Stimulated activated CD8-positive, alpha-beta memory T cell treated with anti-CD3 and anti-CD28 coated beads, Interleukin-4, amount 100 ng/mL, for 1 hour (primary cell): ENCODE results near the gene PLXND1.

Experiments used
- DNase-seq, 2 donors: peaks; one replicate each; pipeline ENCODE4 v3.0.0-alpha.2; 2020; ENCODE audit warnings: low read depth in 2 of 2, low spot score in 1 of 2

Gene PLXND1

DNA sequence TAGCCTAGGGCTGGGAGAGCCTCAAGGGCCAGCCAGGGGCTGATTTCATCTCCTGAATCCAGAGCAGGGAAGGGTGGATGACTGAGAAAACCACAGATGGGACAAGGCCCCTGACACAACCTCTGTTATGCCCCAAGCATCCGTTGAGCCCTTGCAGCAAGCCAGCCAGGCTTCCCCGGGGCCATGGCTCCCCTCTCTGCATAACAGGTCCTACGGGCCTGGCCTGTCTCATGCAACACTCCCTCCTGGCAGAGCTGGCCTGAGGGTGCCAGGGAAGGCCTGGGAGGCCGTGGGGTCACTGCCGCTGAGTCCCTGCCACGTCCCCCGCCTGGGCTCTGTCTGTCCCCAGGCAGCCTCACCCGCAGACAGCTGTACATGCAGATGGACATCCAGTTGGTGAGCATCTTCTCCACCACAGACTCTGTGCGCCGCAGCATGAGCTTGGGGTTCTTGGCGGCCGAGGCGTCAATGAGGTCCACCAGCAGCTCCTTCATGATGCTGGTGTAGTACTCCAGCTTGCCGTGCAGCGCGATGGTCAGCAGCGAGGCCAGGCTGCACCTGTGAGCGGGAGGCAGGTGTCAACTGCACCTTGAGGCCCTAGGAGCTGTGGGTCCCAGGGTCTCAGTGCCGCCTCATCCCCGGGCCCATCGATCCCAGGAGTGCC lies 41.4 kb downstream of the PLXND1 start:
- no peak for DNase-seq

DNA sequence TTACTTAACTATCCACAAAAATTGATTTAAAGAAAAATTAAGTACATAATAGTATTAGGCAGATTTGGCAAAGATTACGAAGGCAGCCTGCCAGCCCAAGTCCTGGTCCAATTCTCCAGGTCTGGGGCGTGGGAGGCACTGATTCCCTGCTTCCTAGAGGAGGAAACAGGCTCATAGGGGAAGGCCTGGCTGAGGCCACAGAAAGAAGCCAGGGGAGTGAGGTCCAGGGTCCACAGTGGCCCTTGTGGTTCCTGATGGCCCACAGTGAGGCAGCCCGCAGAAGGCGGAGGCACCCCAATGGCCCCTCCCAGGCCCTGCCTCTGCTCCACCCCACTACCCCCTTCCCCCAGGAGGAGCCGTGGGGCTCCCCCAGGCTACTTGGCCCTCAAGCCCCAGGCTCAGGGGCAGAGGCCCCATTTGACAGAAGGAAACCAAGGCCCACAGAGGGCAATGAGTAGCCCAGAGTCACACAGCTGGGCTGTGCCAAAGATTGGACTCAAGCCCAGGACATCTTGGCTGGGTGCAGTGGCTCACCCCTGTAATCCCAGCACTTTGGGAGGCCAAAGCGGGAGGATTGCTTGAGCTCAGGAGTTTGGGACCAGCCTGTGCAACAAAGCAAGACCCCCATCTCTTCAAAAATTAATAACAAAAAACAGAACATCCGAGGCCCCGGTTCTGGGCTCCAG lies 42.5 kb downstream of the PLXND1 start:
- DNase-seq: no peak

DNA sequence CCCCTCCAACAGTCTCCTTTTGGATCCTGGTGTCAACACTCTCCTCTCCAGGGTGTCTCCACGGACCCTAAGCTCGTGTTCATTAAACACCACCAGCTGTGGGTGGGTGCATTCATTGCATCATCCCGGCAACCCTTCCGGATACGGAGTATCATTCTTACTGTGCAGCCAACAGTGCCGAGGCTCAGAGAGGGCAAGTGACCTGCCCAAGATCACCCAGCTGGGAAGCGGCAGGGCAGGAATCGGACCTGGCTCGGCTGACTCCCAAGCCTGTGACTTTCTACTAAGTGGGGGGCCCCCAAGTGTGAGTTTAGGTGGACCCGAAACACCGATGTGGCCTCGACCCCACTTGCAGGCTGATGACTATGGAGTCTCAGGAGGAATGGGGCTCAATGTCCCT lies 43.1 kb downstream of the PLXND1 start:
- no peak for DNase-seq

DNA sequence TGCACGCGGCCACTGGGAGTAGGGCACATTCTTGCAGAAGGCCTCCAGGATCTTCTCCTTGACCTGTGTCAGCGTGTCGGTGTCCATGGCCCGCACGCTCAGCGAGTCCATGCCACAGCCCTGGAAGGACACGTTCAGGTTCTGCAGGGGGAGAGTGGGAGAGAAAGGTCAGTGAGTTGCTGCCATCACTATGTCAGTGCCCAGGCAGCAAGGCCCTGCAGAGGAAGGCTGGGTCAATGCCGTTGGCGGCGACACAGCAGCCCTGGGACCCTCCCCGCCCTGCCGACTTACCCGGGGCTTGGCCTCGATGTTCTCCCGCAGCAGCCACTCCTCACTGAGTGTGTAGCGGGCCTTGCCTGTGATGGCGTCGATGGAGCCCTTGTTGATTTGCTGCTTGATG lies 43.7 kb downstream of the PLXND1 start:
- DNase-seq: no peak

DNA sequence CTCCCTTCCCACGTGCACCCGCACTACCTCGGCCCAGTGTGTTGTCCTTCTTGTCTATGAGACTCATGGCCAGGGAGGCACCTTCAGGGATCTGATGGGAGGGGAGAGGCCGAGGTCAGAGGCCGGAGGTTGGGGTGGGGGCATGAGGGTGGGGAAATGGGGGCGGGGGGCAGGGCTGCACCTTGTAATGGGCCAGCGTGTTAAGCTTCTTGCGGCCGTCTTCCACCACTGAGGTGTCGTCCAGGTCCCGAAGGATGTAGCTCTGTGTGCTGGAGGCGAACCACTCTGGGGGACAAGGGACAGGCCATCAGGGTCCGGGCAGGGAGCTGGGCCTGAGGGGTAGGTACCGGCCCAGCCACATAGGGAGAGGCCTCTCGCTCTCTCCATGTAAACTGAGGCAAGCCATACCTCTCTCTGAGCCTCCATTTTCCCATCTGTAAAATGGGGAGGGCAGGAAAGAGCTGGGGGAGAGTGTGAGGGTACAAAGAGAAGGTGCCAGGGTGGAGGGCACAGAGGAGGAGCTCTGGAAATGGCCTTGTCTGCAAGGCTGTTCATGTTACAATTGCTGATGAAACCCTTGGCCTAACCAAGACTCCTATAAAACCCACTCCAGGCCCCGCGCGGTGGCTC lies 44.7 kb downstream of the PLXND1 start:
- no peak for DNase-seq

DNA sequence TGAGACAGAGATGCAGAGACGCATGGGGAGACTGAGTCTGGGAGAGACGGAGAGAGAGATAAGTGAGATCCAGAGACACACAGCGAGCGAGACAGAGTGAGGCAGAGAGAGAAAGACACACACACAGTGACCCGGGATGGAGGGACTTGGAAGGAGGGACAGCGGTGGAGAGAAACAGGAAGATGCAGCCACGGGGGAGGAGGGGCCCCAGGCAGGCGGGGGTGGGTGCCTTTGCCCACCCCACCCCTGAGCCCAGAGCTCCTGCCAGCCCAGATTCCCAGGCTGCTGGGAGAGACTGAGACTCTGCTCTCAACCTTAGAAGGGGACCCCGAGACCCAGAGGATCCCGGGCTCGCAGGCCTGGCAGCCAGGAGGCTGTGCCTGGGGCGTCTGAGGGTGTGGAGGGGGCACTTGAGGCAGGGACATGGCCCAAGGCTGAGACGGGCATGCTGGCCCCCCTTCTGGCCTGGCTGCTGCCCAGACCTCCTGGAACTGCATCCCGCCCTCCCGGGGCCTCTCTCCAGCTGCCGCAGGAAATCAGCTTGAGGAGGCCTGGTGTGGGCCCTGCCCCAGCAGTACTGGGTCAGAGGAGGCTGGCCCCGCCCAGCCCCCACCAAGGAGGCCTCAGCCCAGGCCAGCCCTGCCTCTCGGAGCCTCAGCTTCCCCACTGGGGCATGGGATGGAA lies 45.4 kb downstream of the PLXND1 start:
- no peak for DNase-seq

DNA sequence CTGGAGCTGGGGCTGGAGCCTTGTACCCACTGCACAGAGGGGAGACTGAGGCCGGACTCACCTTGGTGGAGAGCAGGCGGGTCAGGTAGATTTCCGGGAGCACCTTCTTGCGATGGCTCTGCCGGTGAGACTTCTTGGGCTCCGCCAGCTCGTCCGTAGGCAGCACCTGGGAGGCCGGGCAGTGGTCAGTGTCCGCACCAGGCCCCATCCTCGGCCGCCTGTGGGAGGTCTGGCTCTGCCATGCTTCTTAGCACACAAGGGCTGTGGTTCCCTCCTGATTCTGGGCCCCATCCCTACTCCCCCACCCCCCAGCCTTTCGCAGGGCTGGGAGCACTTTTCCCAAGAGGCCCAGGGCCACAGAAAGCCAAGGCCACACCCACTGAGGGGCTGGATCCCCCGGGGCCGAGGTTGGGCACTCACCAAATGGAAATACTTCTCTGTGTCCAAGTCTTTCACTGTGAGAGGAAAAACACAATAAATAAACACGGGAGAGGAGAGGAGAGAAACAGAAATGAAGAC lies 46.1 kb downstream of the PLXND1 start:
- DNase-seq: no peak

DNA sequence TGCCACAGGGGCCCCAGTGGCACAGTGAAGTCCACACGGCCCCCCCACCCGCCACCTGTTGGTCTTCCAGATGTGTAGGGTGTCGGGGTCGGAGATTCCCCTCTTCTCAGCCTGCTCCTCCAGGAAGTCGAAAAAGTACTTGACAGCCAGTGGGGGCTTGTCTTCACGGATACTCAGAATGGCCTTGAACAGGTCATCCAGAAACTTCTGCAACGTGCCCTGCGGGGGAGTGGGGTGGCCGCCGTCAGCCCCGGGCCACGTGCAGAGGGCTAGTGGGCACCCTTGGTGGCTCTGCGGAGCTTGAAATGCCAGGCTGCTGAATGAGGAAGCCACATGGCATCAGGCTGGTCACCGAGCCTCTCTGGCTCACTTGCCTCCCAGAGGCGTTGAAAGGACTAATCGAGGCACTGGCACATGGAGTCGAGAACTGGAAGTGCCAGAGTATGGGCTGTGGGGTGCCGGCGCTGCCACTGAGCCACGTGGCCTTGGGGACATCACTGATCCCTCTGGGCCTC lies 46.9 kb downstream of the PLXND1 start:
- DNase-seq: no peak

DNA sequence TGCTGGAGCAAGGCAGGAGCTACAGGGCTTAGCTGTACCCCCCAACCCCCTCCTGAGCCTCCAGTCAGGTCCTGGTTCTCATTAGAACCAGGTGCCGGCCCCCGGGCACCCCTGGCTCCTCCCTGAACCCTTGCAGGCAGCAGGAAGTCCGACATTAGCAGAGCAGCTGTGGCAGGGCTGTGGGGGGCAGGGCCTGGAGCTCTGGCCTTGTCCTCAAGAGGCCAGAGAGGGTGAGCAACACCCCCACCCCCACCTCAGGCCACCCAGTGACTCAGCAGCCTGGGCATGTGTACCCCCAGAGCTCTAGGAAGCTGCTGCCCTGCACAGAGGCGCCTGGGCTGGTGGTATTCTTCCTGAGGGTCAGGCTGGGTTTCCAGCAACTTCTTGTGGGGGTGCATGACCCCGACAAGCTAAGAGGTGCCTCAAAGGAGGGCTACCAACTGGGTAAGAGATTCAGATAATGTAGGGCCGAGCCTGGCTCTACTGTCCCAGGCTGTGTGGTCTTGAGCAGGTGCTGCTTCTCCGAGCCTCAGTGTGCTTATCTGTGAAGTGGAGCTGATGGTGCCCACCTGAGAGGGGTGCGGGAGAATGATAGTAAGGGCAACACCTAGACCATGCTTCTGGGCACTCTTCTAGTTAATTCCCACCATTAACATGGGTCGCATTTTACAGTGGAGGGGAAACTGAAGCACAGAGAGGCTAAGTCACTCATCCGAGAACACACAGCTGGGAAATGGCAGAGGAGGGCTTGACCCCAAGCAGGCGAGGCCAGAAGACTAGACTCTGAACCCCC lies 47.5 kb downstream of the PLXND1 start:
- no peak for DNase-seq

DNA sequence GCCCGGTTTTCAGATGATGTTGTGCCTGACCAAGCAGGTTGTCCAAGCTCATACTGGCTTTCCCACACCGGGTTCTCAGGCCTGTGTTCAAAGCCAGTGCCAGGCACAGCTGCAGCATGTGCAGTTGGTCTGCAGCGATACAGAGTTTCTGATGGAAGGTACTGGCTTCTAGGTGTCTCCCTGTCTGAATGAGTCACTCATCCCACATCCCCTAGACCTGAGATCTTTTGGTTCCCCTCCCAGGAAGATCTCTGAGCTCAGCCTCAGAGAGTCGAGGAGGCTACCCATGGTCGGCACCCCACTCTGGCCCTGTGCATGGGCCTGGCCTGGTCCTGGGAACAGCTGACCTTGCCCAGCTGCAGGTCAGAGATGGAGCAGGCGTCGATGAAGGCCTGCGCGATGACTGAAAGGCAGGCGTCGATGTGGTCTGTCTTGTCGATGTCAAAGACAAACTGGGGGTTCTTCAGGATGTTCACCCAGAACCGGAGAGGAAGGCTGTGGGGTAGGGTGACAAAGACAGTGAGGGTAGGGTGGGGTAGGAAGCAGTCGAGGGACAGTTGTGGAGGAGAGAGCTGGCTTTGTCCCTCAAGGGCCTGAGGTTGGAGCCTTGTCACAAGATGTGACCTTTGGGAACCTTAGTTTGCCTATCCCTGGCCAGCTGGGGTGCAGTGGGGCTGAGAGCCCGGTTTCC lies 48.2 kb downstream of the PLXND1 start:
- no peak for DNase-seq

DNA sequence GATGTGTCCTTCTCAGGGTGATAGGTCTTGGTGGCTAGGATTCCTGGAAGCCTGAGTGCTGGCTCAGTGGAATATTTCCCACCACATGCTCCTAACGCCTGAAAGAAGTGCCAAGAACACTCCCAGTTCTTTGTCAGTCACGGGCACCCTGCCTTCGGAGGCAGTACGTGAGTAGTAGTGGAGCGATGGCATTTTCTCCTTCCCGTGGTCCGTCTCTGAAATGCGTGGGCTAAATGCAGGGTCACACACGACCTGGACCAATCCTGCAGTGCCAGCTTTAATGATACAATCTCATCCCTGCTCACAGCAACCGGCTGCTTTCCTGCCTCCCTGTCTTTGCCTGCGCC lies 49.0 kb downstream of the PLXND1 start:
- DNase-seq: no peak

DNA sequence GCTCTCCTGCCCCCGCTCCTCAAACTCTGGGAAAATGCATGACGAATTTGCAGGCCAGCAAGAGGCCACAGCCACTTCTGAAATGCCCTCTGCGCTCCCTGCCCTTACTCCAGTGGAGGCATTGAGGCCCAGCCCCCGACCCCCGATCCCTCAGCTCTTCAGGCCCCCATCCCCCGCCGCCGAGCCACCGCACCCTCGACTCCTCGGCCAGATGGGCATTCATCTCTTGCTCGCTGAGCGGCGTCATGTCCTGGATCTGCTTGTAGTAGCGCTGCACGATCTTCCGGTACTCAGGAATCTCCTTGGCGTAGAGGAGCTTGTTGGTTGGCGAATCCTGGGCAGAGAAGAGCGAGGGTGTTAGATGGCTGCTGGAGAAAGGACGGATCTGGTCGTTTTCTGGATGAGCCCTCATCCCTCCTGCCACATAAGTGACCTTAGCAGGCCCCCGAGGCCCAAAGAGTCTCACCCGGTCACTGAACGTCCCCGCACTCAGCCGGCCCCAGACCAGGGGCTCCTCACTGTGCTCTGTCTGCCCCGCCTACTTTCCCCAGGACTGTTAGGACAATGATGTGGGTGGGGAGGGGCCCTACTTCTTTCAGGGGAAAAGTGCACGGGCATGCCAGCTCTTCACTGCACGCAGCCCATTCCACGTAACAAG lies 49.5 kb downstream of the PLXND1 start:
- DNase-seq: no peak

DNA sequence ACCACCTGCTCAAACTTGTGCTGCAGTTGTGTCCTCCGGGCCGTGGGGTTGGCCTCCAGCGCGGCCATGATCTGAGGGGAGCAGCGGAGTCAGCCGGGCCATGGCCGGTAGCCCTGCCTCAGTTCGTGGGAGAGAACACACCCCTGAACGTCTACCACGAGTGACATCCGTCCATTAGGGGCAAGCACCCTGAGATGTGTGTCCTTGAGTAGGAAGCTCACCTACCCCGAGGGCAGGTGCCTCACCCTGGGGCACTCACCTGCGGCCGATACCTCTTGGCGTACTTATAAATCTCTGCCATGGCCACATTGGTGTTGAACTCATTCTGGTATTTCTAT lies 50.1 kb downstream of the PLXND1 start:
- no peak for DNase-seq

DNA sequence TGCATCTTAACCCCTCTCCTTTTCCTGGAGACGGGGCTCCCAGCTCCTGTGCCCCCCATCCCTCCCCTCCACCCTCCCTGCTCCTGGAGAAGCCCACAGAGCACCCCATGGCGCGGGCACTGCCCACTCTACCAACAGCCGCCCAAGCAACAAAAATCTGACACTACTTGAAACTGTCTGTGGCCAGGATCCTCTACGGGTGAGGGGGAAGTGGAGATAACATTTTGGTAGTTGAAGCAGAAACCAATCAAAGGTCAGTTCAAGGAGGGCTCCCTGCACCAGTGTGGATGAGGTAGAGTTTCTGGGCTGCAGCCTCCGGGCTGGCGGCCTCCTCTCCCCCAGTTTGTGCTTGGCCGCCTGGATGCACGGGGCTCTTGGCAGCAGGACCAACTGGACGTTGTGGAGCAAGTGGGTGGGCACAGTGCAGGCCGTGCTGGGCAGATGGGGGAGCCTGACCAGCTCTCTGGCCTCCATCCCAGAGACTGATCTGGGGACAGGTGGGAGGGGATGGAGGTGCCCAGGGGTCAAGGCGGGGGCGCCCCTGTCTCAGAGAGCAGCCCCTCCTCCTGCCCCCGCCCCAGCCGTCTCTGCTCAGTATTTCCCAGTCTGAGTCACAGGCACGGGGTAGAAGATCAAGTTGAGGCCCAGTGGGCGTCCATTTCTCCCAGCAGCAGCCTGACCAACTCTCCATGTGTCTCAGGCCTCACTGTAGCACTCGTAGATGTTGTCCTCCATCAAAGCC lies 50.7 kb downstream of the PLXND1 start:
- no peak for DNase-seq

DNA sequence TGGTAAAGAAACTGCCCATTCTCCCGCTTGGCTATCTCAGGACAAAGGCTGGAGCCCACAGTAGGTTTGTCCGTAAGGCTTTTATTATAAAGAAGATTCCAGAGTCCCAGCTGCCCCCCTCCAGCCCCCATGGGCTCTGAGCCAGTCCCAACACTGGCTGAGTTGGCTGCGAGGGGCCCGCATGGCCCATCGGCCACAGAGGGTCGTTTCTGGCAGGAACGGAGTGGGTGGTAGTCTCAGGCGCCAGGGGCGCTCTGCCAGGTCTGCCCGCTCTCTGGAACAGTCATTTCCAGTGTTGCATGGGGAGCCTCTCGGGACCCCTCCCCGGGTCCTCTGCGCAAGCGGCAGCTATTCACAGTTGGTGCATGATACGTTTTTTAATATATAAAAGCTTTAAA lies 51.3 kb downstream of the PLXND1 start:
- DNase-seq: no peak

DNA sequence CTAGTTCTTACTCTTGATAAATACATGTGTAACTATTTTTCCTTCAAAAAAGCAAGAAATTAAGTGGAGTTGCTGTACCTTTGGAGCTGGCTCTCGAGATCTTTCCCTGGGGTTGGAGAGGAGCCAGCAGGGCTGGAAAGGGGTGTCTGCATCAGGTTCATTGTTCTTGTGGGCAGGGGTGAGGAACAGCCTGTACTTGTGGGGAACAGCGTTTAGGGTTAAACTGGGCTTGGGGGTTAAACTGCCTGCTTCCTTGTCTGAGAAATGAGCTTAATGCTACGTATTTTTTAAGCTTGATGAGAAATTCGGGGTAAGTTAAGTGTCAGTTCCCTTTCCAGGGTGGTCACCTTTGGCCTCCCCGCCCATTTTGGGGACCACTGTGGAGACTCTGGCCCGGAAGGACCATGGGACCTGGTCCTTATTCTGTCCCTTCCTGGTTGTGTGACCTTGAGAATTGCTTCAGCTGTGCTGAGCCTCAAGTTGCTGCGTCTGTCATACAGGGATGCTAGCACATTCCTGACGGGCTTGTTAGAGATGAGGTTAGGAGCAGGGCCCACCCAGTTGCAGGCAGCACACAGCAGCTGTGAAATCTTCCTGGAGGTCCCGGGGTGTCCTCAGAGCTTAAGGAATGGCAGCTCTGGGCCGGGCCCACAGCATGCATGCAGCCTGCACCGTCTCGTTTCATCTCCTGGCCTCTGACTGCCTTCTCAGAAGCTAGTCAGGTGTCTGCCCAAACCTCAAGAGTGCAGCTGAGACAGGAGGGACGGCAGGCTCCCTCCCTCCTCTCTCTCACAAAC lies 51.9 kb downstream of the PLXND1 start:
- DNase-seq: no peak

DNA sequence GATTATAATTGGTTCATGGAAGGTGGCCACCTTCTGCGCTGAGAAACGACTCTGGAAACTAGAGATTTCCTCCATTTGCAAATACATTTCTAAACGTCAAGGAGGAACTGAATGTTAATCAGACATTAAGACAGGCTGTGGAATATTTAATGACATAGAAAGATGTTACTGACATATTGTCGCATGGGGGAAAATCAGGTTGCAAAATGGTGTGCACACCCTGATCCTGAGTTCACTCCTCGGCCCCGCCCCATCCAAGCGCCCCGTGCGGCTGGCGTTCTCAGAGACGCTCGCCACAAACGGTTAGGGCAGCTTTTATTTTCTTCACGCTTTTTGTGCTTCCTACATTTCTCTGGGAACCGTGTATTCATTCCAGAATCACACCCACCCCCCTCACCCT lies 52.8 kb downstream of the PLXND1 start:
- DNase-seq: no peak

DNA sequence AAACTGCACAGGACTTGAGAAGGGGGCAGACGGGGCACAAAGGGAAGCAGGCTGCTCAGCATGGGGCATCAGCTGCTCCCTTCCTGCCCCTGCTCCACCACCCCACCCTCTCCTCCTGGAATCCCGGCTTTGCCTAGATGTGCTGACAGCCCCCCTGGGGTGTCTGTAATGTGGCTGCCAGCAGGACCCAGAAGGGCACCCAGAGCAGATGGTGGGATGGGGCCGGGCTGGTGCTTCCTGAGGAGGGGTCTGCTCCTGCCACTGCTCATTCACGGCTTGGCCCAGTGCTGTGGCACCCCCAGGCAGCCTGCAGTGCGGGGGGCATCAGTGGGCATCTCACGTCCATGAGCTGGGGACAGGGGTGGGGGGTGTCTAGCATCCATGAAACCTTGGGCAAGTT lies 53.3 kb downstream of the PLXND1 start:
- DNase-seq: no peak
